GM21723 (cell line): ENCODE measurements around the gene SKAP1.
"Not testable (repeated sequence)": the region's sequence is repeated elsewhere in the genome, so short reads cannot be mapped to it uniquely, and the experiment has no call there.

Source experiments
- ATAC-seq: cut with Tn5 transposase; IDR thresholded peaks from one replicate; pipeline ENCODE4 v1.9.1; 2021; ENCODE audit warnings: mild to moderate bottlenecking, moderate library complexity; ENCODE audit not compliant: unreplicated experiment

SKAP1 gene

DNA sequence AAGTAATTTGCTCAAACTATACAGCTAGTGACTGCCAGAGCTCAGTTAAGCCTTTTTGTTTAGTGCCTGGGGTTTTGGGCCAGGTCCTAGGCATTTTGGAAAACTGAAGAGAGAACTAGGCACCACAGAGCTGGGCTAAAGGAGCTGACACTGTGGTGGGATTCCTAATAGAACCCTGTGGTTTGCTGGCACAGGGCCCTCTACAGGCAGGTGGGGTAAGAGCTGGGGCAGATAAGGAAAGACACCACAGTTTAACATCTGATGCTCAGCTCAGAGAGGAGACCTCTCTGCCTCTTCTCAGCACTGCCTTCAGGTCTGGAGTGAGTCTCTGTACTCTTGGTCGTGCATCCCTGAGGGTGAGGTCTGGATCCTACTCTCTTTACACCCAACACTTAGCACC lies 201.3 kb downstream of the SKAP1 start:
- ATAC-seq = no peak

DNA sequence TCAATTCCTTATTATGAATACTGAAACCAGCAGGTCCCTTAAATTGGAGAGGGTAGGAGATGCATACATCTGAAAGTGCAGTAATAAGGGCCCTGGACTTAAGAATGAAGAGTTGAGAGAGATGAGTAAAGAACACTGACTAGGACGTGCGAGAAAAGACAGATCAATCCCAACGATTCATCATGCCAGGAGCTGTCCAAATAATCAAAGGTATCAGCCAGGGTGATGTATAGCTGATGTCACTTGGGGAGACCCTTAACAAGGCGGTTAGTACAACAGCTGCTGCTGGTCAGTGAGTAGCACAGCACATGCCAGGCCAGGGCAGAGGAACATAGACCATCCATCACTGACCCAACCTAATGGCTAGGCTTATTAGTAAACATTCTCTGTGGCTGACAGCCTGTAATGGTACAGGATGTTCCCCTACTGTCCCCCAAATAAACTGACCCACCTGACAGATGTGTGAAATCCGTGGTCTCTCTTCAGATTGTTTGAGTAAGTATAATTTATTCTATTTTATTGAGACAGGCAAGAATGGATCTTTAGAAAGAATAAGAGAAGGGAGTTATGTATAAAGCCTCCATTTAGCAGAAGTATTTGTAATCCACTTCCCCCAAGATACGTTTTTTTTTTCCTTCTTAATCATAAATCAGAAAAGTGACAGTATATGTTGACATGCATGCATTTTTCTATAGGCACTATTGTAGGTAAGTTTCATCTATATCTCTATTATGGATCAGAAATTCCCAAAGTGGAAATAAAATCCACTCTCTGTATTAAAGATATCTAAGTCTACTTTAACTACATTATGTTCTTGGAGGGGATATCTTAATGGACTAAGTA lies 204.1 kb downstream of the SKAP1 start:
- ATAC-seq = no peak

DNA sequence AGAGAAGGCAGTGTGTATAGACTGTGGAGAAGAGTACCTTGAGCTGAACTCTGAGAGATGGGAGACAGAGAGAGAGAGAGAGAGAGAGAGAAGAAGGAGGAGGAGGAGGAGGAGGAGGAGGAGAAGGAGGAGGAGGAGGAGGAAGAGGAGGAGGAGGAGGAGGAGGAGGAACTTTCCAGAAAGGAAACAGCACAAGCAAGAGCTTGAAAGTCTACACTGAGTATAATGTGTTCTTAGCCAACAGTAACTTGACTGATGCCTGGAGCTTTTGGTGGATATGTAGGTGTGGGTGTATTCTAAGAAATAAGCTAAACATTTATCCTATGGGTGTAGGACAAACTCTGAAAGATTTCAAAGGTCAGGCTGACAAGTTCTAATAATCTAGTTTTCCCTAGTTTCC lies 206.1 kb downstream of the SKAP1 start:
- no peak for ATAC-seq

DNA sequence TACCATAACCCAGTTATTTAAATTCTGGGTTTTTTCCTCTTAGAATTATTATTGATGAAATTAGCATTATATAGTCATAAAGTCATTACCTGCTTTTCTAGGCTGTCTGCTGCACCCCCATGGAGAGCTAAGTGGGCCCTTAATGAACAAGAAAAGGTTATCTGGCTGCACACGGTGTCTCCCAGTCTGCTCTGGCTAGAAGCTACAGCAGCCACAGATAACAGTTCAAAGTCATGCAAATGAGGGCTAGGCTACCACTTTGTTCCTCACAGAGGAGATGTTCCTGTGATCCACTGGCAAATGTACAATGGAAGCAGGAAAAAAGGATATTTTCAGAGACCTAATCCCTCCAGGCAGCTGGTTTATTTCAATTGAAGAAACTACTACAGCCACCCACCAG lies 210.4 kb downstream of the SKAP1 start:
- ATAC-seq = no peak

DNA sequence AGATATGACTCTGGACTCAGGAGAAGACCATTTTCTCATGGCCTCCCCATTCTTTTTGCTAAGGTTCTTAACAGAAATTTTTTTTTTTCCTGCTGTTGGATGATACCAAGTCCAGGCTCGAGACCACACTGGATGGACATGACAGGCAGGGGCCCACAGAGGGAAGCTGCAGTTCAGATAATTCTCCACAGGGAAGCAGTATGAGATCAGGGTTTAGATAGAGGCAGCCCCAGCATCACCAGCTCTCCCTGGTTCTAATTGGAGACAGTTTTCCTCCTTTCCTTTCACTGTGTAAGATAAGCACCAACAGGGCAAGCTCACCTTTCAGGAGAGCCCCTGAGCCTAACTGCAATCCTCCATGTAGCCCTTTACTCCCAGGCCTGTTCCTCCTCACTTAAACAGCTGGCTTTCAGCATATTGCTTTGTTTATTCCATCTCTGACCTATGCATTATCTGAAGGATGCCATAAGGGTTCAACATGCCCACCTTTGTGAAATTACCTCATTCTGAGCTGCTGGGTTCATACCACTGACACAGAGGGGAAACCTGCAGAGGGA lies 214.4 kb downstream of the SKAP1 start:
- ATAC-seq = no peak

DNA sequence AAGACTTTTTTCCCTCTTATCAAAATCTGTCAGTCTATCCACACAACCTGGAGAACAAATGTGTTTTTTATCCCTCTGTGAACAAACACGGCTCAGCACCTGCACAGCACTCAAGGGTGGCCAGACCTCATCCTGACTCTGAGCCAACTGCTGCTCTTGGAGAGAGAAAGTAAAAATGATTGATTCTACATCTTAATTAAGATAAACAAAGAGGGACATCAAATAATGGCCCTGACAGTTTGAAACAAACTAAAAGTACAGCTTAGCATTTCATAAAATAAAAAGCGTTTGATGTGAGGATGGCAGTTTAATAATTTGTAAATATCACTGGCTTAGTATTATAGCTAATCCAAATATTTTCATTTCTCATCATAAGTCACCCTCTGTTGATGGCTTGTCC lies 216.2 kb downstream of the SKAP1 start:
- ATAC-seq = no peak

DNA sequence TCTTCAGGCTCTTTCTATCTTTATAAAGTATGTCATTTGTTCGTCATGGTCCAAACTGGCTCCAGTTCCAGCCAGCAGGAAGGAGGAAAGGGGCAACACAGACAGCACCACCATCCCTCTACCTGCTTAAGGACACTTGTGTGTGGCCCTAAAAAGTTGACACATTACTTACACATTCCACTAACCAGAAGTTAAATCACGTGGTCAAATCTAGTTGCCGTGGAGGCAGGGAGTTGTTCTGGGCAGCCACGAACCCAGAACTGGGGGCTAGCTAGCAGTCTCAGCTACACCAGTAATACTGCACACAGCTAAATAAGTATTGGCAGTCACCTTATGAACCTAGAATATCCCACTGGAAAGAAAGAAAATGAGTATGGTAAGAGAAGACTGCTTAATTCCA lies 218.2 kb downstream of the SKAP1 start:
- no peak for ATAC-seq

DNA sequence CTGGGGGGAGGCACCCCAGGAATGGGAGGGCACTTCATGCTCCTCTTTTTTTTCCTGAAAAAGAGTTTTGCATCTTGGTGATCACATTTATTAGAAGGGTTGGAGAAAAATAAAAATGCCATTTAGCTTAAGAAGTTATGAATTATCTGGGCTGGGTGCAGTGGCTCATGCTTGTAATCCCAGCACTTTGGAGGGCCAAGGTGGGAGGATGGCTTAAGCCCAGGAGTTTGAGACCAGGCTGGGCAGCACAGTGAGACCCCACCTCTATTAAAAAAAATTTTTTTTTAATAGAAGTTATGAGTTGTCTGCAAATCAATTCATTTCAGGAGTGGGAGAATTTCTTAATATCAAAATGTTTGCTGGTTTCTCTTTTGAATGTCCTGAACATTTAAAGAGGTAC lies 219.0 kb downstream of the SKAP1 start:
- ATAC-seq = no peak

DNA sequence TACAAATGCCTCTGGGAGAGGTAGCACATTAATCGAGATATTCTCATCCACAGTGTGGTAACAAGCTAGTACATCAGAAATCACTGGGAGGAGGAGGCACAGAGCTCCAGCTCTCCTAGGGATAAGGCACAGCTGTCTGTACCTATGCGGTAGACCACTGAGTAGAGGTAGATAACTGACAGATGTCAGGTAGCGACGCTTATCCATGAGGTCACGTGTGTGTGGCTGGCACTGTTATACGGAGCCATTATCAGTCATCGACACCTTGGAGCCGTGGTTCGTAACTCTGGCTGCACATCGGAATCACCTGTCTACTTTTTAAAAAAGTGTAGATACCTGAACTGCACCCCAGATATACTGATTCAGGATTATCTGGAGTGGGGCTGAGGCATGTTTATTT lies 220.0 kb downstream of the SKAP1 start:
- ATAC-seq = no peak

DNA sequence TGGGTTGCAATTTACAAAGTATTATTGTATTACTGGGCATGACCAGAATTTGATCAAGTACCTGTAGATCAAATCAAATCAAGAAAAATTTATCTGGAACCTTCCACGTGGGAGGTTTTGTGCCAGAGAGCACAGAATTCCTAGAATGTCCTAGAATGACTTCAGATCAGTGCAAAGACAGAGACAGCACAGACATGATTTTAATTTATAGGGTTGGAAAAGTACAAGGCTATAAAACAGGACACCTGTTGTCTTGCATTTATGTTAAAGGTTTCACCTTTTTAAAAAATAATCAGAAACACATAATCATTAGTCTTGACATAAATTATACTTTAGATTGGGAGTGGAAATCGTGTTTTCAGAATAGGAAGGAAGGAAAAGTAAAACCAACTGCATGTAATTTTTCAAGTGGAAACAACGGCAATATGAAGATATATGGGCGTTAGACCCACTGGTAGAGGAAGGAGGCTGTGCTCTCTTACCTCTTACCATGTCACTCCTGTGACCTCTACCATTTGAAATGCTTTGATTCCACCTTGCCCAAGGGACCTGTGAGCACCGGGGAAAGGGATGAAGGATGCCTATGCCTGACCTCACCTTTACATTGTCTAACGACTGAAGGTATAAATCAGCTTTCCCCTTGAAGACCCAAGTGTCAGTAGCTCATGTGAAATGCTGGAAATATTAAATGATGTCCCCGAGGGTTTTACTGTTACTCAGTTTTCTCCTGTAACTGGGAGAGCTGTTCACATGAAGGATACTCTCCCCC lies 222.1 kb downstream of the SKAP1 start:
- no peak for ATAC-seq

DNA sequence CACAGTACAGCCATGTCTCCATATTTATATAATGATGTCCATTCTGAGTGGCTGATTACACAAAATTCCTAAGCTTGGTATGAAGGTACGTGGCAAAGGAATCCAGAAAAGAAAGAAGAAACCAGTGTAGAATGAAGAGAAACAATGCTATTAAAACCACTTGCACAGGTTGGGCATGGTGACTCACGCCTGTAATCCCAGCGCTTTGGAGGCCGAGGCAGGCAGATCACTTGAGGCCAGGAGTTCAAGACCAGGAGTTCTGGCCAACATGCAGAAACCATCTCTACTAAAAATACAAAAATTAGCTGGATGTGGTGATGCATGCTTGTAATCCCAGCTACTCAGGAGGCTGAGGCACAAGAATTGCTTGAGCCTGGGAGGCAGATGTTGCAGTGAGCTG lies 223.0 kb downstream of the SKAP1 start:
- not testable (repeated sequence) for ATAC-seq

DNA sequence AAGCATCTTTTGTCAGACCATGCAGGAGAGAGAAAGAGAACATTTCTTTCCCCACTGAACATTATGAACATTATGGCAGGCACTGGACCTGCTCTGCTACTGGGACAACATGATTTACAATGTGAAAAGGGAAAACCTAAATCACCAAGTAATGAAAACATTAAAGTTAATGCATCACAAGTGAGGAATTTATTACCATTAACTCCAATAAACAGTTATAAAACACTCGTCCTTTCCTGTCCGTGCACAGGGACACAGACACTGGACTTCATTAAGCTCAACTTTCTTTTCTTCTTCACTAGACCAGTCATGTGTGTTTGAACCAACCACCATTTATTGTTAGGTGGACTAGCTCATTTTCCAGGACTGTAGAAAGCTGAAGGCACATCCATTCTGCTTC lies 227.1 kb downstream of the SKAP1 start:
- no peak for ATAC-seq

DNA sequence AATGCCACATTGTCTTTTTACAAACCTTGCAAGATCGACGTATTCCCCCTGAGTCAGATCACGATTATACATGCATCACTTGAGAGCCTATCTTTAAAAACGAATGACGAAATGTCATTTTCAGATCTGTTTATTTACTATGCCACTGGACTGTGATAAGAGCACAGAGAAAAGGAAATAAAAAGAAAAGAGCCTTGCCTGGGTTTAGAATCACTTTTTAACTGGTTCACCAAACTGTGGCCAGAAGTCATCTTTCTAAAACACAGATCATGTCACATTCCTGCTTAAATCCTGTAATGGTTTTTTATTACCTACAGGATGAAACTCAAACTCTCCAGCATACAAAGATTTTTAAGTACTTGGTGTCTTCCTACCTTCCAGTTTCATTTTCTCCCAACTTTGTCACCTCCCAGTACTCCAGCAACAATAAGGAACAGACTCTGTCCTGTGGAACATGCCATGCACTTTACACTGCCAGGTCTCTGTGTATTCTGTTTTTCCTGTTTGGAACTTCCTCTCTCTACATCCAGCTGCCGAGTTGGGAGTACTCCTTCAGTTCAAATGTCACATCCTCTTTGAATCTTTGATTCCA lies 231.0 kb downstream of the SKAP1 start:
- ATAC-seq = no peak

DNA sequence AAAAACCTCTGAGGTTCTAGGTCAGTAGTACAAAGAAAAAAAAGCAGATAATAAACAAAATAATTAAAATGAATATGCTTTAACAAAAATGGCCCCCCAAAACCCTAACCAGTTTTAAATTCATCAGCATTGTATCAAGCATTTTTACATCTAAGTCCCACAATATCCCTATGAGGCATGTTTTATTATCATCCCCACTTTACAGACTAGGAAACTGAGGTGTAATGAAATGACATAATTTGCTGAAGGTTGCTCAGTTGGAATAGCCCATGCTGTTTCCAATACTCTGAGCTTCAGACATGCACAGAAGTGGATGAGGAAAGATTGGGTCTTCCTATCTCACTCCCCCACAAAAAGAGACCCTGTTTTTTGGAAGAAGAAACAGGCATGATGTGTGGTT lies 234.1 kb downstream of the SKAP1 start:
- ATAC-seq = no peak

DNA sequence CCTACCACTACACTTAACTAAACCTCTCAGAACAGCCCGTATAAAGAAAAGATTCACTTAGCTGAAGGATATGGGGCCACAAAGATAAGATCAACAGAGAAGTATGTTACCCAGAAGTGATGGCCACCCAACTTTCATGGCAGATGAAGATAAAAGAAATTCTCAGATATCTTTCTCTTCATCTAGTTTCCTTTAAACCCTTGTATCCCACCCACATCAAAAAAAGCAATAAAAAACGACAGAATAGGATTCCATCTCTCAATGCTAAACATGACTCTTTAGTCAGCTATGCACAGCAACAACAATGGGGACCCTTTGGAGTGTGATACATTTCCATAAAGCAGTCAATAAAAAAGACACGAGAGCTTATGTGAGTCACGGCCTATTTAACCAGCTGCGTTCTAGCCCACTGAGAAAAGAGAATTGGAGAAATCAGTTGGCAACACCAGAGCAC lies 235.9 kb downstream of the SKAP1 start:
- ATAC-seq = no peak

DNA sequence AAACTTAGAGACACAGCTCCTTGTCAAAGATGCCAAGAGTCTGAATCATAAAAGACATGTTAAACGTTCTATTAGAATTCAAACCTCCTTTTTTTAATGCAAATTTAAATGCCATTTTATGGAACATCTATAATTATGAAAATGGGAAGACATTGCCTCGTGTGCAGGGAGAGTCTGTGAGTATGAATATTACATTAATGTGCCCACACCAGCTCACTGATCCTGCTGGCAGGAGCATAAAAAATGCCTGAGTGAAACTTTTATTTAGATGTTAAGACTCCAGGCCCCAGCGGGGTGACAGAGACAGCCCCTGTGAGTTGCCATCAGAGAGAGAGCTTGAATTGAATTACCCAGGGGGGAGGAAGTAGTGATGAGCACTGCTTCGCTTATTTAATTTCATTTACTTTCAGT lies 237.7 kb downstream of the SKAP1 start:
- no peak for ATAC-seq

DNA sequence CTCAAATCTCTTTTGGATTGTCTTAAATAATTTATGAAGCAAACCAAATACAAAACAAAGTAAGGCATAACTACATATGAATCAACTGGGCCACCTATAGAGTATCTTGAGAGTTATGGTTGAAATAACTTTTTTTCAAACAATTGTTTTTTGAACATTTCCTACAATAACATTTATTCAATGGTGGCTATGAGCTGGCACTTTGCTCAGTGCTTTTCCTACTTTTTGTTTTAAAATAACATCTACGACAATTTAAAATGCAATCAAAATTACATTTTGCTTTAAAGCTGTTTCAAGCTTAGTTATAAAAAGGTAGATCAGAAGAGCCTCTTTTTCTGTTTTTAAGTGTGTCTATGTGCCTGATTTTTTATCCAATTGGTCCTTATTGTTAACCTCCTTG lies 238.7 kb downstream of the SKAP1 start:
- no peak for ATAC-seq

DNA sequence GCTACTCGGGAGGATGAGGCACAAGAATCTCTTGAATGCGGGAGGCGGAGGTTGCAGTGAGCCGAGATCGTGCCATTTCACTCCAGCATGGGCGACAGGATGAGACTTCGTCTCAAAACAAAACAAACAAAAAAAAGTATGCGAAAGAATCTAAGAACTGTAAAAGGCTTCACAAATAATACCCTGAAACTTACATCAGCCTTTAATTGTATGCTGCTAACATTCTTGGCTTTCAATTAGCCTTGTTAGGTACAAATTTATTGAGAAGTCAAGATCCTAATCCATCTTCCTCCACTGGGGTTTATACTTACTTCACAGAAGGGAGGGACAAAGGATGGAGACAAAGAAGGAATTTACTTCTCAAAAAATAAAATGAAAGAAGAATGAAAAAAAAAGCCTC lies 239.1 kb downstream of the SKAP1 start:
- ATAC-seq = no peak

DNA sequence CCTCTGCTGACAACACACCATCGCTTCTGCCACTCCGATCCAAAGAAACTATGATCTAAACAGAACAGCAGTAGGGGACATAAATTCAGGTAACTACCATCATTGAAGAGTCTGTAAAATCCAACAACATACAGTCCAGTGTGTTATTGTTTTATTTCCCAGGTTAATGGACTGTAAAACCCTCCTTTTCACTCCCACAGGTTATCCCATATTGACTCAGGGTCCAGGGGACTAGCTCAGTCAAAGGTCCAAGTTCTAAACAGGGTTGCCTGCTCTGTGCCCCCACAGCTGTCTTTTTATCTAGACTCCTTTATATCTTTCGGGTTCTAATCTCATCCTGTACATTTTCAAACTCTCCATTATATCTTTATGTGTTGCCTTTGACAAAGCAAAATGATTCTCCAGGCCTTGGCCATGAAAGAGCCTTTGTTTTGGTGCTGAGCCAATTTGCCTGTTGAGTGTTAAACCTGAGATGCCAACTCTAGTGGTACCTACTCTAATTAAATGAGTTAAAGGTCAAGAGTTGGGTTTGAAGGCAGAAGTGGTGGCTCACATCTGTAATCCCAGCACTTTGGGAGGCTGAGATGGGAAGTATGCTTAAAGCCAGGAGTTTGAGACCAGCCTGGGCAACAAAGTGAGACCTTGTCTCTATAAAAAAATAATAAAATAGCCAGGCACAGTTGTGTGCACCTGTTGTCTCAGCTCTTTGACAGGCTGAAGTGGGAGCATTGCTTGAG lies 242.0 kb downstream of the SKAP1 start:
- ATAC-seq = no peak

DNA sequence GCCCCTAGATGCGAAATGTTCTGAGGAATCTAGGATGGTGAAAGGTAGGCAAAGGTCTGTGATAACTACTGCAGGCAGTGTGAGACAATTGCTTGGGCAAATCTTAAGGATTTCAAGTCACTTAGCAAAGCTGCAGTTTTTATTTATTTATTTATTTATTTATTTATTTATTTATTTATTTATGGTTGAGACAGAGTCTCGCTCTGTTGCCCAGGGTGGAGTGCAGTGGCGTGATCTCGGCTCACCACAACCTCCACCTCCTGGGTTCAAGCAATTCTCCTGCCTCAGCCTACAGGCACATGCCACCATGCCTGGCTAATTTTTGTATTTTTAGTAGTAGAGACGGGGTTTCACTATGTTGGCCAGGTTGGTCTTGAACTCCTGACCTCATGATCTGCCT lies 243.7 kb downstream of the SKAP1 start:
- not testable (repeated sequence) for ATAC-seq

DNA sequence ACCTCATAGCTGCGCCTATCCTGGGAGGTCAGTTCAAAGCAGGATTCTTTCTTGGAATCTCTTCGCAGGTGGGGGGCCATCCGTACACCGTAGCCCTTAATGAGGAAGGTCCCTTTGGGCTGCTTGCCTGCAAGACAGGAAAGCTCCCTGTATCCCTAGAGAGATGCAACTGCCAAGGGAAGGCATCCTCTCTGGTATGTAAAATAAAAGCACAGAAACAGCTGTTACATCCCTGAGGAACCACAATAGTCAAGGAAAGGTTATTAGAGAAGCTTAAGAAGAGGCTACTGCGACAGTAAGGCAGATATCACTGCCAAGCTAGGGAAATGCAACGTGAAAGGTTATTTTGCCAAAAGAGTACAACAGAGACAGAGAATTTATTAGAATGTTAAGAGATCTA lies 245.3 kb downstream of the SKAP1 start:
- ATAC-seq = no peak
